Raji (cell line): ENCODE results near the gene PXMP4.

ENCODE experiments used
- POLR2A ChIP-seq: IDR thresholded peaks from 2 replicates; pipeline ENCODE4 v1.6.1; 2011; ENCODE audit warnings: low read depth, low read length, control low read depth; ENCODE audit not compliant: insufficient read depth

PXMP4 gene

DNA sequence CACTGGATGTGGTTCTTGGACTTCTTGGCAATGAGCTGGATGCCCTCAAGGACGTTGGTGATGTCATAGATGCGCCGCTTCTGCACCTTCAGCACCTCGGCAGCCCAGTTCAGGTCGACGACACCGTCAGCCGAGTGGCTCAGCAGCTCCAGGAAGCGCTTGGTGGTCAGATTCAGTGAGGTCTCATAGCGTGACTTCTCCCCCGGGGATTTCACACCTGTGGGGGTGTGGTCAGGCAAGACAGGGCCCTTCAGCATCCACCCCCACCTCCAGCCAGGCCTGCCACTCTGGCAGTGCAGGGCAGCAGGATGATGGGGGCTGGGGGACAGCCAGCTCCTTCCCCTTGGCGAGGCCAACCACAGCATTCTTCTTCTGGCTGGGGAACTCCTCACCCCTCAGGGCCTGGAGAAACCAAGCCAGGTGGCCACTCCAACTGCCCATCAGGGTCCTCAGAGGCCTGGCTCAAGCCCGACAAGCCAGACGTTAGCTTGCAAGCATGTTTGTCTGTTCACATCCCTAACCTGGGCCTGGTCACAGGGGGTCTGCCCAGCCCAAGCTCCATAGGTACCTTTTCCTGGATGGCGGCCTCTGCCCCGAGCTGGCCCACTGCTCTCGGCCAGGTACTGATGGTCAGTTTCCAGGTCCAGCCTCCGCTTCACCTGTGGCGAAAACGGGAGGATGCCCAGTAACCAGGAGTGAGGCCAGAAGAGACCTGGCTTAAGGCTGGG lies 40.2 kb downstream of the PXMP4 start:
- peak; percentile 39; the same call in 1 of the 2 replicates for TF ChIP-seq POLR2A

DNA sequence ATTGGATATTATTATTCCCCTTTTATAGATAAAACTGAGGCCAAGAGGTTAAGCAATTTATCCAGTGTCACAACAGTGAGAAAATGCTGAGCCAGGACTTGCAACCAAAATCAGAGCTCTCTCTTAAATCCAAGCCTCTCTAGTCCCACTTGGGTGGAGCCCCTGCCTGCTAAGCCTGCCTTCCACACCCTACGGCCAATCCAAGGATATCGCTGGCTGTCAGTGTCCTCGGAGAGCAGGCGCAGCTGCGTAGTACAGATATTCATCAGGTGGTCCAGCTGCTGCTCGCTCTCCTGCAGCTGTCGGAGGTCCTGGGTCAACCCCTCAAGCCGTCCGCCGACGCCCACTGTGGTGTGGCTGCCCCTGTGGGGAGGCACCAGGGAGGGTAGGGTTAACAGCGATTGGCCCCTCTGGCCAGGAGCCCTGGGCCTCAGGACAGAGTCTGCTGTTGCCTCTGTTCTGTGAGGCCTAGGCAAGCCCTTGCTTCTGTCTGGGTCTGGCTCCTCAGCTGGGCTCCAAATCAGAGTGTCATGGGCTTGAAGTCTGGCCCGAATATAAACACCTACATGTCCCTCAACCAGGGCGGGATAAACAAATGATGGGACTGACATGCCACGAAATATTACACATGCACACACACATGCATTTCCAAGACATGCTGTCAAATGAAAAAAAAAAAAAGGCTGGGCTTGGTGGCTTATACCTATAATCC lies 42.0 kb downstream of the PXMP4 start:
- no peak for TF ChIP-seq POLR2A

DNA sequence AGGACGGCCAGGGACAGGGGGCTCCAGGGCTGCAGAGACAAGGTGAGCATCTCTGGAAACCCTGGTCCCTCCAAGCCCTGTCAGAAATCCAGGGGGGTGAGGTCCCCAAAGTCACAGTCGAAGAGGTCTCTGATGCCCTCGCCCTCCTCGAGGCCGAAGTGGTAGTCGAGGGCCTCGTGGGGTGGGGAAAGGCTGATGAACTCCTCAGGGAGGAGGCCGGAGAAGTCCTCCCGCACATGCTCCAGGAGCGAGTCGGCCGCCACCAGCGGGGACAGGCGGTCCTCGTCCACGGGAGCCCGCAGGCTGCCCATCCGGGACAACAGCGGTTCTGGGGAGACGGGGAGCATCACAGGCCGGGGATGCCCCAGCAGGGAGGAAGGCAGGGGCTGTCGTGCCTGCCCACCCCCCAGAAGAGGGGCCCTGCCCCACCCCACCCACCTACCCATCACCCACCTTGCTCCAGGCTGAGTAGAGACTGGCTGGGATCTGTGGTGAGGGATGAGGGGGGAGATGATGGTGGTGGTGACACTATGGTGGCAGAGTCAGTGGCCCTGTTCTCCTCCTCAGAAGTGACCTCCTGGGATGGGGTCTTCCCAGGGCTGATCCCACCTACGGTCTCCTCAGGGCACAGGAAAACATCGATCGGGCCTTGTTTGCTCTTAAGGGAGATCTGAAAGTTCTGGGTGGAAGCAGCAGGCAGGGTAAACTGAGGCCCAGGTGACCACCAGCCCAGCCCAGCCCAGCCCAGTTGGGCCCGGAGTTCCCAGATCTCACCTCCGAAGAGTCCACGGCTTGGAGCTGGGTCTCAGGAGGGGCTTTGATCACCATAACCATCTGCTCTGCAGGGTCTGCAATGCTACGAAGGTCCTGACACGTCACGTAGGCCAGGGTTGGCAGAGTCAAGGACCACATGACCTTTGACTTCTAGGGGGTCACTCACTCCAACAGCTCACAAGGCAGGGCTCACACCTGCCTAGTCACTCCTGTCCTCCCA lies 43.2 kb downstream of the PXMP4 start:
- TF ChIP-seq POLR2A, result no peak

DNA sequence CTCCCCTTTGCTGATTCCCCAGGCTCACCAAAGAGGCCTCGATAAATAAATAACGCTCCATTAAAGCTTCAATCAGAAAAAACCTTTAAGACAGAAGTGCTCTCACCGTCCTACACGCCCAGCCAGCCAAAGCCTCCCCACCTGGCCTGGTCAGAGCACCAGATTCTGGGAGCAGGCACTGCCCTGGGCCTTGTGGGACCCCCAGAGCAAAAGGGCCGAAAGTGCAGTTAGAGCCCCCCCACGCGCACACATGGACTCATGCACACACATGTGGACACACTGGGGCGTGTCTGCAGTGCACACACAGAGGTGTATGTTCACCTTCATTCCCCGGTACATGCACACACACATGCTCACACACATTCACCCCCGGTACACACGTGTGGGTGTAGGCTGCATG lies 44.0 kb downstream of the PXMP4 start:
- TF ChIP-seq POLR2A, result no peak

DNA sequence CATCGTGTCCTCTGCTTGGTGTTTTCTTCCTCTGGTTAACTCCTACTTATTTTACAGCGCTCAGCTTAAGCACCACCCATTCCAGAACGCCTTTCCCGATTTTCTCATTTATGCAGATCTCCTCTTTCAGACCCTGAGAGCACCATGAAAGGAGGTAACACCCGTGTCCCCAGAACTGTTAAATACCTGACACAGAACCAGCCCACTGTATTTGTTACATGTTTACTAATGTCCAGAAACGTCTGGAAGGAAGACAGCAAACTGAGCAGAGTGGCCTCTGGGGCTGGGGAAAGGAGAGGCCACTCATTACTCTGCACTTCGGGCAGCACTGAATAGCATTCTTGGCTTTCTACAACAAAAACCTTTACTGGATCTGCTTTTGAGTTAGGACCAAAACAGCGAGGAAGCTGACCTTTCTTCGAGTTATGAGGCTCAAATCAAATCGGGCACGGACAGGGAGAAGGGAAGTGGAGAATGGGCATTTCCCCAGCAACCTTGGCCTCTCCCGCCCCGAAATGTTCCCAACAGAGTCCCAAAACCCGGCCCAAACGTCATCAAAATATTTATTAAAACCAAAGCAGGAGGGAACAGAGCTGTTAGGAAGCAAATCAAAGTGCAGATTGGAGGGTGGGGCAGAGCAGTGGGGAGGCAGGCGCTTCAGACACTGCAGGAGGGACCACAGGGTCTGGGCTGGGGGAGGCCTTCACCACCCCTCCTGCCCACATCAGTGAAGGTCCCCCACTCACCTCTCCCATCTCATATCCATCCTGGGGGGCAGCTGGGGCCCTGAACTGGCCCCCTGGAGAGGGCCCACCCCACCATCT lies 44.8 kb downstream of the PXMP4 start:
- no peak for TF ChIP-seq POLR2A

DNA sequence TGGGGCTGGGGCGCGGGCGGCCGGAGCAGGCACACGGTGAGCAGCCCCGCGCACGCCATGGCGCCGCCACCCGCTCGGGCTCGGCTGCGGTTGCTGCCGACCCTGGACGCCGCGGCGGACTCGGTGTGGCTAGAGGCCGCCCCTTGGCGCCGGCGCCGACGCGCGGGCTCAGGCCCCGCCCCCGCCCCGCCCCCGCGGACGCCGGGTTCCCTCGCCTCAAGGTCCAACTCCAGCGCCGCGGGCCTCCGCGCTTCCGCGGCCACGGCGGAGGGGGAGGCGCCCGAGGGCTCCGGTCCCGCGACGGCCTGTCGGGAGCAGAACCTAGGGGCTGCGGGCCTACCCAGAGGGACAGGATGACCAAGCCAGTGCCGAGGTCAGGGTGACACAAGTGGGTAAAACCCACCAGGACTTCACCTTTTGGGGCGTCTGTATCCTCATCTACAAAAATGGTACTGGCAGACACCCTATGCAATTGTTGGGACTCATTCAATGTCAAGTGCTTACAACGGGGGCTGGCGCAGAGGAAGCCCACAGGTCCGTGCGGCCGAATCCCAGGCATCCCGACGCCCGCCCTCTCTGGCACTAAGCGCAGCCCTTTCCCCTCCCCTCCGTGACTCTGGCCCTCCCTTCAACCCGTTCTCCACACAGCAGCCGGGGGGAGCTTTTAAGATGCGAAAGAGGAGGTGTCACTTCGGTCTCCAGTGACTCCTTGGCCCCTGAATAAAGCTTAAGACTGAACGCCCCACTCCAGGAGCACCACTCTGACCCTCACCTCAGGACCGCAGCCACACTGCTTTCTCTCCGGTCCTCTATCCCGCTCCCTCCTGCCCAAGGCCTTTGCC lies 45.6 kb downstream of the PXMP4 start, which contains the start of gene NECAB3:
Gene NECAB3 (minus strand): TSS at position 135 of the 842 bp plus-strand sequence. CDS start 76 bp downstream, at position 59.
- peak; percentile 84 for TF ChIP-seq POLR2A

DNA sequence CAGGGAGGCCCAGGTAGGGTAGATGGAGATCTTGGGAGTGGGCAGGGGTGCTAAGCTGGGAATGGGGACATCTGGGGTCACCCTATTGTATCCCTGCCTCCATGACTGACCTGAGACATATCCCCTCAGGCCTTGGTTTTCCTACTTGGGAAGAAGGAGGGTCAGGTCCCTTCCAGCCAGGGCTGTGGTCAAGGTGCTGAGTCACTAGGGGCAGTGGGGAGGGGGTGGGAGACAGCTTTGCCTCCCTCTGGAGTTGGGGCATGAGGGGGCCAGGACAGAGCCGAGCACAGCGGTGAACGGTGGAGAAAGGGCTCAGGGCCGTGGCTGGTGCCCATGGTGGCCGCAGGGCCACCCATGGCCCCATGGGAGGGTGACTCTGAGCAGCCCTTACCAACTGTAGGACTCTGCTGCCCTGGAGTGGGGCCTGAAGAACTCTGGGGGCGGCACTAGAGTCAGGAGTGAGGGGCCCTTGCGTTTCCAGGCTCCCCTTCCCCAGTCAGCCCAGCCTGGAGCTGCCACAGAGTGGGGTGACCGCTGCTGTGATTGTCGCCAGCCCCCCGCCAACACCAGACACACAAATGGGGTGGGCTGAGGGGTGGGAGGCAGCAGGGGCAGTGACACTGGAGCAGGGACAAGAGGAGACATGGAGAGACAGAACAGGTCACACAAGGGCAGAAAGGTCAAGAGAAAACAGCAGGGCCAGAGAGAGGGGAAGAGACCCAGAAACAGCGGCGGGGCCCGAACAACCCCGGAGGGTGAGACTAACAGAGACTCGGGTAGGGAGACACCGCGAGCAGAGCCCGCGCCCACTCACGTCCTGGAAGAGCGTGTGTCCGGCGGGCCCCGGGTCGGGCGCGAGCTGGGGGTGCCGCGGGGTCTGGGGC lies 46.5 kb downstream of the PXMP4 start:
- TF ChIP-seq POLR2A, result no peak

DNA sequence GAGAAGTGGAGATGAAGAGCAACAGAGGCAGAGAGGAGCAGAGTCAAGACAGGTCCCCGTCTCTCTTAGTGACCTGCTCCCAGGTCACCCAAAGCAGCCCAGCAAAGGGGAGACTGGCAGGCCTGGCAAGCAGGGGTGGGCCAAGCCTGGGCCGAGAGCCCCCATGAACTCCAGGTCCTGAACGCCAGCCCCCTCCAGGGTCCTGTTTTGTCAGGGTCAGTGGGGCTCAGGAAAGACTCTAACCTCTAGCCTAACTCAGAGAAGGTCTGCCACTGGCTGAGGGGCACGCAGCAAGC lies 47.0 kb downstream of the PXMP4 start:
- no peak for TF ChIP-seq POLR2A

DNA sequence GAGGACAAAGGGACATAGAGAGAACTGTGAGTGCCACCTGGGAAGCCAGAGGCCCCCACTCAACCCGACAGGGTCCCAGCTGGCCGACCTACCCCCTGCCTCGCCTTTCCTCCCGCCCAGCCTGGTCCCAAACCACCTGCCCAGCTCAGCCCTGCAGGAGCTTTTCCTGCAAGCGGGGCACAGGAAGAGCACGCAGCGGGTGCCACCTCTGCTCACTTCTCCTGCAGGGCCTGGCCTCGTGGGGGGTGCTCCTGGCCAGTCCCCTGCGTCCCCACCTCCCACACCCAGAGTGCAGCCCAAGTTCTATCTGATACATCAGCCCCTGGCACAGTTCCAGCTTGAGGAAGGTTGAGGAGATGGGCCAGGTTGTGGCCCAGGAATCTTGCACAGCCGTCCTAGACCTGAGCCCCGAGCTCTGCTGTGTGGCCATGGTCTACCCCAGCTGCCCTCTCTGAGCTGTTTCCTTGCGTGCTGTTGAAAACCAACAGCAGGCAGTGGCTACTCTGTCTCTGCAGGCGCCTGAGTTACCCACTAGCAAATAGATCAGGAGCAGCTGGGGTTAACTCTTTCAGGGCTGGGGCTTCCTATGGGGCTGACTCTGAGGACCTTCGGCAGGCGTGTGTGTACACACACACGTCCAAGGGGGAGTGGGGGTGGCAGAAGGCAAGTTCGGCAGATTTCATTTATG lies 47.5 kb downstream of the PXMP4 start:
- TF ChIP-seq POLR2A, result no peak

DNA sequence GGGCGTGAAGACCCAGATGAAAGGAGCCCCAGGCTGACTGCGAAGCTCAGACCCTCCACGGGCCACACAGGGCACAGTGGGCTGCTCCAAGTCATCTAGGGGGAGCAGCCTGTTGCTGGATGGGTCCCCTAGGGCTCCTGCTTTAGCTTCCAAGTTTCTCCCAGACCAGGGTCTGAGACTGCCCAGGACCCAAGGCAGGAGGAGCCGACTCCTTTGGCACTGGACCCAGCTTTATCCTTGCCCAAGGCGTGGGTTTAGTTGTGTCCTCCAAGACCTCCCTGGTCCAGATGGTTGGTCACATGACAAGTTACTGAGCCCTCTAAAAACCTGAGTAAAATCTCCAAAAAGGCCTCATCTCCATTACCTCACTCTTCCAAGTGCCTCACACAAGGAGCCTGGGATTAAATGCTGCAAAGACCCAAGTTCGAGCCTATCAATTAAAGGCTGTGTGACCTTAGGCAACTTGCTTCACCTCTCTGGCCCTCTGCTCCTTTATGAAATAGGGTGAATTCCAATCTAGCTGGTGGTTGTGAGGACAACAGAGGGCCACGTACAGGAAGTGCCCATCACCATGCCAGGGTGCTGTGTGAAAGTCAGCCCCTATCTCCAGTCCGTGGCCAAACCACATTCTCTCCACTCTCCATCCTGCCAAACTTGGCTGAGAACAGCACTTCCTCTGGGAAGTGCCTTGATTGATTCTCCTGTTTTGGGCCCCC lies 48.4 kb downstream of the PXMP4 start:
- TF ChIP-seq POLR2A, result no peak

DNA sequence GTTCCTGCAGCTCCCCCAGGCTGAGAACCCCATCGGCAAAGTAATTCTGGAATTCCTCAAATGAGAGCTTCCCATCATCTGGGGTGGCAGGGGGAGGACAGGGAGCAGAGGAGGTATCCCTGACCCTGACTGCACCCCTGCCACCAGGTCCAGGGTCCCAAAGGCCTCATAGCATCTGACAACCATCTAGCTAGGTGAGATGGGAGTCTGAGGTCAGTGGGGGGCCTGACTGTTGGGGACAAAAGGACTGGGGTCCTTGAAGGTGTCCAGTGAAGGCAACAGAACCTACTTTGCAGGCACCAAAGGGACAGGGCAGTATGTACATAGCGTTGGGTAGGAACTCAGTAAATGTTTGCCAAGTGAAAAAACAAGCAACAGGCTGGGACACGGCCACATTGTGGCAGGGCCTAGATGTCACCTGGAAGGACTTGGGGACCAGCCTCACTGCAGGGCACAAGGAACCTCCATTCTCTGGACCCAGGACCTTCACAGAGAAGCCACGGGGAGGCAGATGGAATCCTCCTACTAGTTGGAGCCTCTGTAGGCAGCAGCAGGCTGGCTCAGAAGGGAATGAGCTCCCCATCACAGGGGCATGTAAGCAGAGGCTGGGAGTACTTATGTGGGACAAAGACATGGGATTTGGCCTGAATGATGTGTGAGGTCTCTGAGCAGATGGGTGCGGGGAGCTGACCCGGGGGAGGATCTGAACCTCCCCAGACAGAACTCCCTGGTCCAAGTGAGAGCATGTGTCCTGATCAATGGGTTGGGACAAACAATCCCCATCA lies 49.2 kb downstream of the PXMP4 start:
- TF ChIP-seq POLR2A, result no peak
